ENCODE results near the gene LUZP1. TPM values are rescaled to one million over a fixed set of nuclear protein-coding genes. Genes with fewer than 3 reads are reported as not detected.

LUZP1 gene
- total RNA-seq, 1 donor from 2014 or later = 18.0 TPM

DNA sequence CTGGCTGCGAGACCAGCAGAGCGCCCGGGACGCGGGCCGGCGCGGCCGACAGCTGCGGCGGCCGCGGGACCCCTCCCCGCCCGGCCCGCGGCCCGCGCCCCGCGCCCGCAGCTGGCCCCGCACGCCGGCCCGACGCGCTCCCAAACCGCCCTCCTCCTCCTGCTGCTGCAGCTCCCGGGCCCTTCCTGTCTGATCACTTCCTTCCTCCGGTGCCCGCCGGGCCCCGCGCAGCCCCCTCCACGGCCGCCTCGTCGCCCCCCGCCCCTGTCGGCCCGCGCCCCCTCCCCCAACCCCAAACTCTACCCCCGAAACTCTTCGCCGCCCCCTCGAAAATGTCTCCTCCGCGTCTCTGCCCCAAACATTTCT lies 594 bp downstream of the LUZP1 start:
- H3K4me3 ChIP-seq = peak overlapping the region; percentile 93 to 98
- H3K36me3 ChIP-seq = no peaks in the 10 kb centered on the region
- H3K4me1 ChIP-seq = peaks cover 7 to 28% of the 10 kb centered on the region in 2 donors
- no peaks in the 10 kb centered on the region for H3K27me3 ChIP-seq
- DNase-seq (ENCODE audit: low spot score in 2 of 2) = no peak
- TF ChIP-seq CTCF (IDR thresholded peaks at IDR 0.05) = no peak
- intact Hi-C loops (cut with DNase I) = loop anchor here (1.0 to 5.0 kb wide), 2 partner anchors 9 to 66 kb away; no protein-coding TSS in a partner anchor
- H3K9me3 ChIP-seq = no peaks in the 10 kb centered on the region
- peak overlapping the region; percentile 86 to 92 for H3K27ac ChIP-seq

- peak overlapping the region; percentile 86 to 92 for H3K27ac ChIP-seq
- no peak for TF ChIP-seq CTCF (IDR thresholded peaks at IDR 0.05)
- H3K4me1 ChIP-seq = peaks cover 7 to 28% of the 10 kb centered on the region in 2 donors
- no peaks in the 10 kb centered on the region for H3K27me3 ChIP-seq
- DNase-seq (ENCODE audit: low spot score in 2 of 2) = peak in 1 of 2 donors; percentile 71
- H3K9me3 ChIP-seq = no peaks in the 10 kb centered on the region
- H3K36me3 ChIP-seq = no peaks in the 10 kb centered on the region
- intact Hi-C loops (cut with DNase I) = loop anchor here (1.0 to 5.0 kb wide), 2 partner anchors 10 to 65 kb away; no protein-coding TSS in a partner anchor
- H3K4me3 ChIP-seq = peak overlapping the region; percentile 93 to 98
These were observed 1.1 kb downstream of the LUZP1 start for GRCh38 chr1:23167353-23168078.

DNA sequence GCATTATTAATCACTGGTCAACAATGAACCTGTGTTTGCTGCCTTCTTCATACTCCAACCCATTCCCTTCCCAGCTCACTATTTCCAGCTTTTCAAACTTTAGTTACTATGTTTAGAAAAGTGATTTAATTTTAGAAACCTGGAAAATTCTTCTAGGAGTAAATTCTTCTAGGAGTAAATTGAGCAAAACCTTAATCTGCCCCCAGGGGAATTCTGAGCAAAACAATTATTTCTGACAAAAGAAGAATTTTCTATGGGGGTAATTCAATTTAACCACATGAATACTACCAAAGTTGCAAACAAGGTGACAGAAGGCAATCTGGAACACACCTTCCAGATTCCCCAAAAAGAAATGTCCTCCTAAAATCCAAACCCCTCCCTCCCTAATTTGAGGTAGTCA lies 1.8 kb downstream of the LUZP1 start:
- intact Hi-C loops (cut with DNase I) = loop anchor here (5.0 kb wide), 1 partner anchor 65 kb away; no protein-coding TSS in a partner anchor
- DNase-seq (ENCODE audit: low spot score in 2 of 2) = no peak

GRCh38 chr1:23163395-23163794 lies 5.3 kb downstream of the LUZP1 start:
- H3K36me3 ChIP-seq = no peaks in the 10 kb centered on the region
- intact Hi-C loops (cut with DNase I) = no loop called here
- no peak overlapping the region for H3K27ac ChIP-seq
- no peak for TF ChIP-seq CTCF (IDR thresholded peaks at IDR 0.05)
- H3K27me3 ChIP-seq = no peaks in the 10 kb centered on the region
- H3K9me3 ChIP-seq = no peaks in the 10 kb centered on the region
- H3K4me3 ChIP-seq = no peak overlapping the region
- no peak for DNase-seq (ENCODE audit: low spot score in 2 of 2)
- H3K4me1 ChIP-seq = peaks cover 0 to 20% of the 10 kb centered on the region in 2 donors

More for the DNA sequence above, 1.8 kb downstream of the LUZP1 start:
- Histone ChIP-seq H3K36me3 (no peaks in the 10 kb centered on the region), H3K27me3 (no peaks in the 10 kb centered on the region), H3K4me3 (peak overlapping the region; percentile 93 to 98), H3K9me3 (no peaks in the 10 kb centered on the region), H3K4me1 (peaks cover 7 to 28% of the 10 kb centered on the region in 2 donors), H3K27ac (peak overlapping the region; percentile 86 to 92)
- TF ChIP-seq CTCF (IDR thresholded peaks at IDR 0.05) = no peak

- H3K27me3 ChIP-seq = no peaks in the 10 kb centered on the region
- TF ChIP-seq CTCF (IDR thresholded peaks at IDR 0.05) = no peak
- no peak overlapping the region for H3K4me3 ChIP-seq
- no peaks in the 10 kb centered on the region for H3K9me3 ChIP-seq
- H3K4me1 ChIP-seq = peaks cover 2 to 5% of the 10 kb centered on the region in 2 donors
- no peaks in the 10 kb centered on the region for H3K36me3 ChIP-seq
- DNase-seq (ENCODE audit: low spot score in 2 of 2) = no peak
- intact Hi-C loops (cut with DNase I) = no loop called here
- H3K27ac ChIP-seq = no peak overlapping the region
These were observed 8.4 kb downstream of the LUZP1 start for GRCh38 chr1:23159963-23160877.

All from ascending aorta (tissue), 2 donors.